ENCODE results near the gene BPTF. TPM values are rescaled to one million over a fixed set of nuclear protein-coding genes. Genes with fewer than 3 reads are reported as not detected.

BPTF gene
- total RNA-seq, 1 donor from 2014 or later, result 79.2 TPM

- DNase-seq, result no peak
- no peak overlapping the region for H3K27ac ChIP-seq (replicated peaks)
- no peak overlapping the region for H3K4me3 ChIP-seq
- no peak for TF ChIP-seq CTCF (IDR thresholded peaks at IDR 0.05; ENCODE audit: borderline replicate concordance)
- peaks cover 21% of the 10 kb centered on the region for H3K4me1 ChIP-seq
- H3K9me3 ChIP-seq (replicated peaks), result no peaks in the 10 kb centered on the region
- intact Hi-C loops (cut with micrococcal nuclease), result no loop called here
- H3K36me3 ChIP-seq, result peaks cover 4% of the 10 kb centered on the region
- no peaks in the 10 kb centered on the region for H3K27me3 ChIP-seq (ENCODE audit: low read depth)
Measured at GRCh38 chr17:67868176-67868575, 42.9 kb downstream of the BPTF start.

- Histone ChIP-seq H3K27ac (replicated peaks) (no peak overlapping the region), H3K4me3 (no peak overlapping the region), H3K9me3 (replicated peaks) (no peaks in the 10 kb centered on the region), H3K4me1 (no peaks in the 10 kb centered on the region), H3K36me3 (peaks cover 45% of the 10 kb centered on the region), H3K27me3 (ENCODE audit: low read depth) (no peaks in the 10 kb centered on the region)
- intact Hi-C loops (cut with micrococcal nuclease), result no loop called here
- TF ChIP-seq CTCF (IDR thresholded peaks at IDR 0.05; ENCODE audit: borderline replicate concordance), result no peak
- no peak for DNase-seq
Measured at GRCh38 chr17:67879662-67880061, 54.4 kb downstream of the BPTF start.

GRCh38 chr17:67881083-67881482 is 55.8 kb downstream of the BPTF start:
- TF ChIP-seq CTCF (IDR thresholded peaks at IDR 0.05; ENCODE audit: borderline replicate concordance), result no peak
- H3K27me3 ChIP-seq (ENCODE audit: low read depth), result no peaks in the 10 kb centered on the region
- H3K27ac ChIP-seq (replicated peaks), result no peak overlapping the region
- no peaks in the 10 kb centered on the region for H3K9me3 ChIP-seq (replicated peaks)
- H3K4me3 ChIP-seq, result no peak overlapping the region
- peaks cover 36% of the 10 kb centered on the region for H3K36me3 ChIP-seq
- no peaks in the 10 kb centered on the region for H3K4me1 ChIP-seq
- intact Hi-C loops (cut with micrococcal nuclease), result no loop called here
- no peak for DNase-seq

GRCh38 chr17:67884741-67885140 is 59.4 kb downstream of the BPTF start:
- intact Hi-C loops (cut with micrococcal nuclease), result no loop called here
- no peak overlapping the region for H3K27ac ChIP-seq (replicated peaks)
- no peak overlapping the region for H3K4me3 ChIP-seq
- no peaks in the 10 kb centered on the region for H3K9me3 ChIP-seq (replicated peaks)
- TF ChIP-seq CTCF (IDR thresholded peaks at IDR 0.05; ENCODE audit: borderline replicate concordance), result no peak
- H3K27me3 ChIP-seq (ENCODE audit: low read depth), result no peaks in the 10 kb centered on the region
- peaks cover 28% of the 10 kb centered on the region for H3K36me3 ChIP-seq
- DNase-seq, result no peak
- no peaks in the 10 kb centered on the region for H3K4me1 ChIP-seq

GRCh38 chr17:67891481-67892119 is 66.3 kb downstream of the BPTF start:
- intact Hi-C loops (cut with micrococcal nuclease), result no loop called here
- Histone ChIP-seq H3K36me3 (peaks cover 74% of the 10 kb centered on the region), H3K4me3 (no peak overlapping the region)

More at GRCh38 chr17:67891481-67892119, 66.3 kb downstream of the BPTF start:
- H3K27ac ChIP-seq (replicated peaks), result no peak overlapping the region
- DNase-seq, result no peak
- H3K27me3 ChIP-seq (ENCODE audit: low read depth), result no peaks in the 10 kb centered on the region
- H3K4me1 ChIP-seq, result peaks cover 8% of the 10 kb centered on the region
- H3K9me3 ChIP-seq (replicated peaks), result no peaks in the 10 kb centered on the region
- TF ChIP-seq CTCF (IDR thresholded peaks at IDR 0.05; ENCODE audit: borderline replicate concordance), result peak; percentile 45
